GM18951 (cell line): ENCODE data around the gene ADIG.

Source experiments
- POLR2A ChIP-seq: IDR thresholded peaks from 4 replicates; pipeline ENCODE4 v1.6.1; 2011; ENCODE audit warnings: mild to moderate bottlenecking; ENCODE audit not compliant: insufficient read length, insufficient read depth; ENCODE audit errors: extremely low read depth
- in situ Hi-C: fragments of 300-500 bp; cut with MboI; formaldehyde crosslinking; loops from one replicate; pipeline ENCODE4 v1.12.0; 2022; ENCODE audit warnings: low sequenced_read_pairs, mixed read lengths, inconsistent platforms; ENCODE audit not compliant: unreplicated experiment

The ADIG gene

GRCh38 chr20:38581013-38581412, at the start of gene ADIG:
Gene ADIG (plus strand): TSS chr20:38581197. CDS start chr20:38581251, 54 bp downstream.
- no peak for TF ChIP-seq POLR2A
- in situ Hi-C loops: no loop called here

GRCh38 chr20:38534756-38535155, 46.2 kb upstream of the ADIG start:
- in situ Hi-C loops: no loop called here
- TF ChIP-seq POLR2A: no peak

GRCh38 chr20:38536310-38536709, 44.7 kb upstream of the ADIG start:
- in situ Hi-C loops: no loop called here
- TF ChIP-seq POLR2A: no peak

- in situ Hi-C loops: no loop called here
- no peak for TF ChIP-seq POLR2A
Measured at GRCh38 chr20:38537176-38537575, 43.8 kb upstream of the ADIG start.

- in situ Hi-C loops: no loop called here
- TF ChIP-seq POLR2A: no peak
Measured at GRCh38 chr20:38538789-38539188, 42.2 kb upstream of the ADIG start.

- no peak for TF ChIP-seq POLR2A
- in situ Hi-C loops: no loop called here
Measured at GRCh38 chr20:38543014-38543906, 37.7 kb upstream of the ADIG start.

GRCh38 chr20:38545771-38546170, 35.2 kb upstream of the ADIG start:
- in situ Hi-C loops: no loop called here
- no peak for TF ChIP-seq POLR2A

GRCh38 chr20:38547288-38548085, 33.5 kb upstream of the ADIG start:
- no peak for TF ChIP-seq POLR2A
- in situ Hi-C loops: no loop called here

- in situ Hi-C loops: no loop called here
- no peak for TF ChIP-seq POLR2A
Measured at GRCh38 chr20:38548356-38549083, 32.5 kb upstream of the ADIG start.

GRCh38 chr20:38550274-38550673, 30.7 kb upstream of the ADIG start:
- TF ChIP-seq POLR2A: no peak
- in situ Hi-C loops: no loop called here

GRCh38 chr20:38551056-38551626, 29.9 kb upstream of the ADIG start:
- no peak for TF ChIP-seq POLR2A
- in situ Hi-C loops: no loop called here

- no peak for TF ChIP-seq POLR2A
- in situ Hi-C loops: no loop called here
Measured at GRCh38 chr20:38554986-38555385, 26.0 kb upstream of the ADIG start.

GRCh38 chr20:38555395-38555794, 25.6 kb upstream of the ADIG start:
- no peak for TF ChIP-seq POLR2A
- in situ Hi-C loops: no loop called here
